Measurements from ENCODE around the gene CBLB.
"Not testable (repeated sequence)": the region's sequence is repeated elsewhere in the genome, so short reads cannot be mapped to it uniquely, and the experiment has no call there.

Gene CBLB

DNA sequence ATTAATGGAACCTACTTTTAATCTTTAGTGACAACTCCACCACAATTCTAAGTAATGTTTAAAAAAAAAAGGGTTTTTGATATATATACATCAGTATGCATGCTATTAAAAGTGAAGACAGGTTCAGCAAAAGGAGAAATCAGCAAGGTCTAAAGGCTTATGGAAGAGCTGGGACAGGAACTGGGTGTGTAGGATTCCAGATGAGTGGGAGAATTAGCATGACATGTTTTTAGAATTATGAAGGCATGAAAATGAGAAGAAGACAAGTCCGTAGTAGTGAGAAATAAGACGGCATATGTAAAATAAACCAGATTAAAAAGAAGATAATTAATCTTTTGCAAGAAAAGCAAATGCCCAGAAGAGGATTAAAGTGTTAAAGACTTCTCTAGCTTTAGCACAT lies 52.0 kb downstream of the CBLB start:
- no peak for DNase-seq (ENCODE audit: low spot score)

GRCh38 chr3:105815331-105815730 lies 53.5 kb downstream of the CBLB start:
- DNase-seq (ENCODE audit: low spot score), result not testable (repeated sequence)

DNA sequence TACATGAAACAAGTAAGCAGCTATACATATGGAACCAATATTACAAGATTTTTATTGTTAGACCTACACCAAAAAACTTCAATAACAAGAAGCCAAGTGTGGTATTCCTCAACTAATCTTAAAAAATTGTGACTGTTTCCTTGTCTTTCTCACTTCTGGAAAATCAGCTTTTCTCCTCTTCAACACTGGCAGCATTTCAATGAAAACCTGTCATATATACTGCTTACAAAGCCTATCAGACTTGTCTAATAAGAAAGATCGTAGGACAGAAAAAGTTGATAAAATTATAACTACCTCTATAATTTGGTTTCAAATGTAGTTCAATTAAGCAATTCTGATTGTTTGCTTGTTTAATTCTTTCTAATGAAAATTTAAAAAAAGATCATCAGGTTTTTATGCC lies 55.1 kb downstream of the CBLB start:
- no peak for DNase-seq (ENCODE audit: low spot score)

DNA sequence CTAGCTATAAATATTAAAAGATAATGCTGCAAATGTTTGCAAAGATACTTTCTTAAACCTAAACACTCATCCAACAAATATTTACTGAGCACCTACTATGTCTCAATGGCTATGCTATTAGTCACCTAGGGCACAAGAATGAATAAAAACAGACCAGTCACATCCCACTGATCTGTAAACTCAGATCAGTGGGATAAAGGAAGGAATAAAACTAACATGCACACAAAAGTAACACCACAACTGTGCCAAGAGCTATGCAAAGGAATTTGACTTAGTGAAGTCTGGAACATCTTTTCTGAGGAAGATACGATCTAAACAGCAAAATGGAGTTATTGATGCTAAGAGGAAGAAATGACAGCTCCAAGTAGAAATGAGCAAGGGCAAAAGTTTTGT lies 56.6 kb downstream of the CBLB start:
- DNase-seq (ENCODE audit: low spot score), result no peak

- no peak for DNase-seq (ENCODE audit: low spot score)
These were observed 57.2 kb downstream of the CBLB start for GRCh38 chr3:105811518-105812193.

GRCh38 chr3:105809208-105809888 lies 59.5 kb downstream of the CBLB start:
- no peak for DNase-seq (ENCODE audit: low spot score)

DNA sequence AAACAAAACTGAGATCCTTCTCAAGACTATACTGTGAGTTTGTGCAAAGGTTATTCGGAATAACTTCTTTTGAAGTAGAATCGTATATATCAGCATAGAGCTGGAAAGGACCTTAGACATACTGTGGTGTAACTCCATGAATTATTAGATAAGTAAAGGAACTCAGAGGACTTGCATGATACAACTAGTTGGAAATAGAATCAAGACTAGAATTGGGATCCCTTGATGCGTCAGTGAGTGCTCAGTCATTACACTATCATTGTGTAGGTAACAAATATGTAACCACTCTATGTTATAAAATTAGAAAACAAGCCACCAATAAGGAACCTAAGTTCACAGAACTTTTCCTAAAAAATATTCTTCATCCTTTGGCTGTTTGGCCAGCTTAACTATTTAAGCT lies 61.1 kb downstream of the CBLB start:
- no peak for DNase-seq (ENCODE audit: low spot score)

GRCh38 chr3:105807146-105807545 lies 61.7 kb downstream of the CBLB start:
- DNase-seq (ENCODE audit: low spot score), result no peak

GRCh38 chr3:105806359-105806758 lies 62.5 kb downstream of the CBLB start:
- DNase-seq (ENCODE audit: low spot score), result no peak

DNA sequence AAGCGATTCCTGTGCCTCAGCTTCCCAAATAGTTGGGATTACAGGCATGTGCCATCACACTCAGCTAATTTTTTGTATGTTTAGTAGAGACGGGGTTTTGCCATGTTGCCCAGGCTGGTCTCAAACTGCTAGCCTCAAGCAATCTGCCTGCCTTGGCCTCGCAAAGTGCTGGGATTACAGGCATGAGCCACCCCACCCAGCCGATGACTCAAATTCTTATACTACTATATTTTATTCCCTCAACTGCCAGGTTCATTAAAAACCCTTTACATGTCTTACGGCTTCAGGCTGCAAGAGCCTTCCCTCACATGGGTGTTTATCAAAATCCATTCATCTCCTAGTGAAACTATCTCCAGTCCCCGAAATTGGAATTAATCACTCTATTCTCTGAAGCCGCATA lies 63.4 kb downstream of the CBLB start:
- DNase-seq (ENCODE audit: low spot score), result no peak

- DNase-seq (ENCODE audit: low spot score), result no peak
These were observed 66.6 kb downstream of the CBLB start for GRCh38 chr3:105802118-105802706.

DNA sequence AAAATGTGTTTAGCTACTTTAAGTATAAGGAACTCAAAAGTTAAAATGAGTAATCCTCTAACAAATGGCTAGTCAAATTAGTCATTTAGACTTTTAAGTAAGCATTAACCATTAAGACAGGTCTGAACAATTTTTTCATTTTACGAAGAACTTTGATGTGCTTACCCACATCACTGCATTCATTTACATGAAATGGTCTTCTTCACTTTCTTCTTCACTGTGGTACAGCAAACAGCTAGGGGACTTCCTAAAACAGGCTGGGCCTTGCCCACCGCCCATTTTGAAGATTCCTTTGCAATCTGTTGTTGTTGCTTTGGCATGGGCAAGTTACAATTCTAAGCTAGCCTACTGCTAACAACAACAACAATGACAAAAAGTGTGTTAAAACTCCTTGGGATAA lies 67.4 kb downstream of the CBLB start:
- DNase-seq (ENCODE audit: low spot score), result no peak

GRCh38 chr3:105800320-105800719 lies 68.5 kb downstream of the CBLB start:
- no peak for DNase-seq (ENCODE audit: low spot score)

- no peak for DNase-seq (ENCODE audit: low spot score)
These were observed 69.5 kb downstream of the CBLB start for GRCh38 chr3:105799286-105799685.

- DNase-seq (ENCODE audit: low spot score), result no peak
These were observed 70.4 kb downstream of the CBLB start for GRCh38 chr3:105798381-105798934.

DNA sequence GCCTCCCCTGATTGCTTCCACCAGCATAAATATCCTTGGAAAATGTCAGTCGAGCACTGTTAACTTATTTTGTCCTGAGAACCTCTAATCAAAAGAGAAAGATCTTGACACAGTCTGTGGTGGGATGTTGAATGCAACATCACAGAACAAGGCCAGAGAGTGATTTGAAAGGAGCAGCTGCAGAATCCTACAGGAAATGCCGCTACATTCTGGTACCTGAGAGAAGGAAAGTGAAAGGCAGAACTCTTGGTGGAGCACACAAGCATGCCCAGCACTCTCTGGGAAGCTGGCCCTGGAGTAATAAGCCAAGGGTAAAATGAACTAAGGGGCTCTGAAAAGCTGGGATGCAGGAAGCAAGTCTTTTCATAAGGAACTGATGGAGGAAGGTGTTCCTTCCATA lies 75.8 kb downstream of the CBLB start:
- DNase-seq (ENCODE audit: low spot score), result no peak

DNA sequence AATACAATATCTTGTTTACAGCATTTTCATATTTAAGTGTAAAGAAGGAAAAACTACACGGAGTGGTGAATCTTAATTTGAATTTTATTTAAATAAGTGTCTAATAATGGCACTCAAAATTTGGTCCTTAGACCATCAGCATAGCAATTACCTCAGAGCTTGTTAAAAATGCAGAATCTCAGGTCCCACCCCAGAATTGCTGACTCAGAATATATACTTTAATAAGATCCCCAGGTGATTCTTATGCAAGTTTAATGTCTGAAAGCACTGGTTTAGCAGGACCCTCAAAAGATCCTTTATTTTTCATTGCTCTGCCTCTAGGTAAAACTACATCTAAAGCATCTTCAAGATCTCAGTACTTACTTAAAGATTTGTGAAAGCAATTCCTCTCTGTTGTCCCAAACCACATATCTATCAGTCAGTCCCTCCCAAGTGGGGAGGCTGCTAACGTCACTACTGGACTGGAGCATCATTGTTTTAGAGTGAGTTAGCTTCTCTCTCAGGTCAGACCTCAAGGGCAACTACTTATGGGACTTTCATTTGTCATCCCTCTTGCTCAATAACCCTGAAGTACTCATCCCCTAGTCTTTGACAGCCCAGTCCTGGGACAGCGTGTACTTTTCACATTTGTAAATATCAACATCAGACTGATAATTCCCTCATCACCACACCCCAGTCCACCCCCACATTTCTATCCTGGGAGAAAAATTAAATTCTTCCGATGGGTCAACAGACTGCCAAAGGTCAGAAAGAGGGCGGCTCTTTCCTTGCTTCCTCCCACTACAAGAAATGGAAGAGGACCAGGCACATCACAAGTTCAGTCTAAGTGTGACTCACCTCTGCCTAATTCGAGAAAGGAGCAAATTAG lies 76.7 kb downstream of the CBLB start:
- peak; percentile 50 for DNase-seq (ENCODE audit: low spot score)

DNA sequence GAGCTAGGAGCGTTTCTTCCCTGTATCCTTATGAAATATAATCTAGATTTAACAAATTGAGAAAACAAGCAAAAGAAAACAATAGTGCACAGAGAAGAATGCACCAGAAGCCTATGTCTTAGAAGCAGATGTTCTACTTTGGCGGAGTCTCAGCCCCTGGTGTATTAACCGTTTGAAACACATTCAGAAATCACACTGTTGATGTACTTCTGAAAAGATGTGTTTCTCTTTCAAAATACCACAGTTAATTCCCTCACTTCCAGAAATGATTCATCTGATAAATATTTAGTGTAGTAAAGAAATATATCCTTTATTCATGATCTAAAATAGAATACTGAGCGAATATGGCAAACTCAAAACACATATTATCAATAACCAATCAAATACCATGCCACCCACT lies 77.7 kb downstream of the CBLB start:
- DNase-seq (ENCODE audit: low spot score), result peak; percentile 4

DNA sequence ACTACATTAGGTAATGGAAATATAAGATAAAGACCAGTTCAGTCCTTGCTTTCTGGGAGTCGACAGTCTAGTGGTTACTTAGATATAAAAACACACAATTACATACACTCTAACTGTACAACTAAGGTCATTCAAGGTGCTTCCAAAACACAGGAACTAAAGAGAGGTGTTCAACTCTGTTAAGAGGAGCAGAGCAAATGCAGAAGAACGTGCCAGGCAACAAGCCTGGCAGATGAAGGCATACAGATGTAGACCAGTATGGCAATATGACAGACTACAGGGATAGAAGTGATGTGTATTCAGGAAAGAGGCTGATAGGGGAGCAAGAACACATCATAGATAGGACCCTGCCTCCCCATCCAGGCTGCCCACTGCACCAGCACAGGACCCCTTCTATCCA lies 78.3 kb downstream of the CBLB start:
- DNase-seq (ENCODE audit: low spot score), result no peak

- DNase-seq (ENCODE audit: low spot score), result no peak
These were observed 80.2 kb downstream of the CBLB start for GRCh38 chr3:105788593-105788992.

DNA sequence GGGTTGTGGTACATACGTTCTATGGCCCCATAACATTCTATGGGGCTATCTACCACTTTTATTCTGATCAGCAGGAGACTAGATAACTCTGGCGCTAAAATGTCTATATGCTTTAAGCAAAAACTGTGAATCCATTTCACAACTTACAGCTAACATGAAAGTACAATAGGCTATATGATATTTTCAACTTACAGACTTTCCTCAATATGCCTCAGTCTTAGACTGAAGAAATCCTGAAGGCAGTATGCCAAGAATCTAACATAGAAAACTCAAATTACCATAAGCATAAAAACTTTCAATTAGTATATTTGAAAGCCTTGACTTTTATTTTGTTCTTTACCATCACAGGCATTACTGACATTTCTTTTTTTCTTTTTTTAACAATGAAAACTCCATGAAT lies 81.4 kb downstream of the CBLB start:
- no peak for DNase-seq (ENCODE audit: low spot score)

DNA sequence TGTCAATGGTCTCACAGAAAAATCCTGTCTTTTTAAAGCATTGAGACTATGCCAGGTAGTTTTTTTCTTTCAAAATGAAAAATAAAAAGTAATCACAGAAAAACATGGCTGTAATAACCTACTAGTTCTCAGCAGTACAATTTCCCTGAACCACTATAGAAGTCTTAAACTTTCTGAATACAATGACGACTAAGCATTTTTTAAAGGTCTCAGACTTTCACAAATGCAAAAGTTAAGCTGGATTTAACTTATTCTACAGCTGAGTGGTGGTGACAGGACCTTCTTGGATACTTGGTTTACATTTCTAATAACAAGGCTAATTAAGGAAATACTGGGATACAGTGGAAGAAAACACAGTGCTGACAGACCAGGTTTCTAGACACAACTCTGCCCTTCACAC lies 81.8 kb downstream of the CBLB start:
- no peak for DNase-seq (ENCODE audit: low spot score)

Measured in hepatic stellate cell (primary cell).